OCI-LY3 (cell line): ENCODE data around the gene ALDH3A1.

Experiments
- EZH2phosphoT487 ChIP-seq: fragments of 200-600 bp; shearing (Covaris generic); IDR thresholded peaks from 2 replicates; pipeline ENCODE4 v1.6.1; 2018; ENCODE audit warnings: antibody characterized with exemption, mixed run types, low read depth
- TF ChIP-seq, protein P1 (sequence below): fragments of 200-600, 300-600 bp; sonication (generic); IDR thresholded peaks from 2 replicates; pipeline ENCODE4 v1.5.1; 2014; ENCODE audit warnings: antibody characterized with exemption, low read length, low read depth

GRCh38 chr17:19743101-19744100 is 4.7 kb downstream of the ALDH3A1 start:
- TF ChIP-seq, protein P1, sequence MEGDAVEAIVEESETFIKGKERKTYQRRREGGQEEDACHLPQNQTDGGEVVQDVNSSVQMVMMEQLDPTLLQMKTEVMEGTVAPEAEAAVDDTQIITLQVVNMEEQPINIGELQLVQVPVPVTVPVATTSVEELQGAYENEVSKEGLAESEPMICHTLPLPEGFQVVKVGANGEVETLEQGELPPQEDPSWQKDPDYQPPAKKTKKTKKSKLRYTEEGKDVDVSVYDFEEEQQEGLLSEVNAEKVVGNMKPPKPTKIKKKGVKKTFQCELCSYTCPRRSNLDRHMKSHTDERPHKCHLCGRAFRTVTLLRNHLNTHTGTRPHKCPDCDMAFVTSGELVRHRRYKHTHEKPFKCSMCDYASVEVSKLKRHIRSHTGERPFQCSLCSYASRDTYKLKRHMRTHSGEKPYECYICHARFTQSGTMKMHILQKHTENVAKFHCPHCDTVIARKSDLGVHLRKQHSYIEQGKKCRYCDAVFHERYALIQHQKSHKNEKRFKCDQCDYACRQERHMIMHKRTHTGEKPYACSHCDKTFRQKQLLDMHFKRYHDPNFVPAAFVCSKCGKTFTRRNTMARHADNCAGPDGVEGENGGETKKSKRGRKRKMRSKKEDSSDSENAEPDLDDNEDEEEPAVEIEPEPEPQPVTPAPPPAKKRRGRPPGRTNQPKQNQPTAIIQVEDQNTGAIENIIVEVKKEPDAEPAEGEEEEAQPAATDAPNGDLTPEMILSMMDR, result no peak
- no peak for TF ChIP-seq EZH2phosphoT487
